Measurements from ENCODE around the gene MARCHF9. TPM values are rescaled to one million over a fixed set of nuclear protein-coding genes. Genes with fewer than 3 reads are reported as not detected.

MARCHF9 gene
- total RNA-seq, 1 donor from 2014 or later, result 34.3 TPM

DNA sequence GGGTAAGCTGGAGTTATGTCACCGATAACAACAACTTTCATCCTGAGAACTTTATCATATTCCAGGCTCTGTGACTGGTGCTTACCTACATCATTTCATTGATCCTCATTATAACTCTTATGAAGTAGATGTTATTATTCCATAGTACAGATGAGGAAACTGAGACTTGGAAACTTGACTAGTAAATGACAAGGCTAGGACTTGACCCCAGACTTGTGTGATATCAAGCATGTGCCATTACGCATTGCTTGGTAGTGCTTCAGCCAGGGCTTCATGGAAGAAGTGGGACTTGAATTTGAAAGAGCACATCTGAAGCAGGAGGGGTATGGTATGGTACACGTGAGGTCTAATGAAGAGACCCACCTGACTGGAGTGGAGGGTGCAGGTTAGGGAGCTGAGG is 51.8 kb downstream of the MARCHF9 start:
- no peaks in the 10 kb centered on the region for H3K4me1 Mint-ChIP-seq (ENCODE audit: low read depth)
- H3K9me3 Mint-ChIP-seq (ENCODE audit: low read depth), result no peaks in the 10 kb centered on the region
- TF ChIP-seq, protein P1, sequence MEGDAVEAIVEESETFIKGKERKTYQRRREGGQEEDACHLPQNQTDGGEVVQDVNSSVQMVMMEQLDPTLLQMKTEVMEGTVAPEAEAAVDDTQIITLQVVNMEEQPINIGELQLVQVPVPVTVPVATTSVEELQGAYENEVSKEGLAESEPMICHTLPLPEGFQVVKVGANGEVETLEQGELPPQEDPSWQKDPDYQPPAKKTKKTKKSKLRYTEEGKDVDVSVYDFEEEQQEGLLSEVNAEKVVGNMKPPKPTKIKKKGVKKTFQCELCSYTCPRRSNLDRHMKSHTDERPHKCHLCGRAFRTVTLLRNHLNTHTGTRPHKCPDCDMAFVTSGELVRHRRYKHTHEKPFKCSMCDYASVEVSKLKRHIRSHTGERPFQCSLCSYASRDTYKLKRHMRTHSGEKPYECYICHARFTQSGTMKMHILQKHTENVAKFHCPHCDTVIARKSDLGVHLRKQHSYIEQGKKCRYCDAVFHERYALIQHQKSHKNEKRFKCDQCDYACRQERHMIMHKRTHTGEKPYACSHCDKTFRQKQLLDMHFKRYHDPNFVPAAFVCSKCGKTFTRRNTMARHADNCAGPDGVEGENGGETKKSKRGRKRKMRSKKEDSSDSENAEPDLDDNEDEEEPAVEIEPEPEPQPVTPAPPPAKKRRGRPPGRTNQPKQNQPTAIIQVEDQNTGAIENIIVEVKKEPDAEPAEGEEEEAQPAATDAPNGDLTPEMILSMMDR (IDR thresholded peaks at IDR 0.05; ENCODE audit: unreplicated experiment), result no peak
- H3K4me3 Mint-ChIP-seq (ENCODE audit: low read depth), result no peak overlapping the region
- DNase-seq (ENCODE audit: low spot score, unreplicated experiment), result no peak
- H3K36me3 Mint-ChIP-seq (ENCODE audit: insufficient read depth), result peaks cover 4% of the 10 kb centered on the region
- no peak overlapping the region for H3K27ac Mint-ChIP-seq
- H3K27me3 Mint-ChIP-seq, result no peaks in the 10 kb centered on the region

DNA sequence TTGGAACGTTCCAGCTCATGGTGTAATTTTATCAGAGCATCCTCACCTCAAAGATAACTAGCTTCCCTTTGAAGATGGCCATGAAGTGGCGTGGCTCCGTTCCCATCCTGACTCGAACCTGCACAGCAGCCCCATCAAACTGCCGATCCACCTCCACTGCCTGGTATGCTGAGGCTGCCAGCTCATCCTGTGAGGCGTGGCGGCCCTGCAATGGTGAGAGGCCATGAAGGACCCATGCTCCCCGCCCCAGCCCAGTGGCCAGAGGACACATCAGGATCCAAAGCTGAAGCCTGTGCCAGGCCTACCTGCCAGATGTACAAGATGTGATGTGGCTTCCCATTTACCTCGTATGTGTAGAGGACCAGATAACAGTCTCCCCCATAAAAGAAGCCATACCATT is 52.4 kb downstream of the MARCHF9 start:
- no peaks in the 10 kb centered on the region for H3K4me1 Mint-ChIP-seq (ENCODE audit: low read depth)
- no peaks in the 10 kb centered on the region for H3K27me3 Mint-ChIP-seq
- H3K36me3 Mint-ChIP-seq (ENCODE audit: insufficient read depth), result peaks cover 6% of the 10 kb centered on the region
- DNase-seq (ENCODE audit: low spot score, unreplicated experiment), result no peak
- TF ChIP-seq, protein P1 (IDR thresholded peaks at IDR 0.05; ENCODE audit: unreplicated experiment), result no peak
- H3K9me3 Mint-ChIP-seq (ENCODE audit: low read depth), result no peaks in the 10 kb centered on the region
- no peak overlapping the region for H3K4me3 Mint-ChIP-seq (ENCODE audit: low read depth)
- H3K27ac Mint-ChIP-seq, result no peak overlapping the region

DNA sequence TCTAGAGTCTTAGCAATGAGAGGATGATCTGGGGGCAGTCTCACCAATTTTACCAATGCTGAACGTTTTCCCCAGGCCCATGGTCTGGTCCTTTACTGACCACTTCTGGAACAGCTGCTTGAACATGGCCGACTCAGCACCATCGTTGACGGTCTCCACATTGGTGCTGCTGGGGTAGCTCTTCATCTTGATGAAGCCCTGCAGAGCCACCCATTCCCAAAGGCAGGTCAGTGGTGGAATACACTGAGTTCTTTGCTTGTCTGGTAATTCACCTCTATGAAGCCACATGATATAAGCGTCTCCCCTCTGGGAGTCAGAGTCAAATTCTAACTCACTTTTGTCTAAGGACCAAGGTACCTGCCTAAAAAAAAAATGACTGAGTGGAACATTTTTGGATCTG is 53.4 kb downstream of the MARCHF9 start:
- TF ChIP-seq, protein P1 (IDR thresholded peaks at IDR 0.05; ENCODE audit: unreplicated experiment), result no peak
- DNase-seq (ENCODE audit: low spot score, unreplicated experiment), result no peak

DNA sequence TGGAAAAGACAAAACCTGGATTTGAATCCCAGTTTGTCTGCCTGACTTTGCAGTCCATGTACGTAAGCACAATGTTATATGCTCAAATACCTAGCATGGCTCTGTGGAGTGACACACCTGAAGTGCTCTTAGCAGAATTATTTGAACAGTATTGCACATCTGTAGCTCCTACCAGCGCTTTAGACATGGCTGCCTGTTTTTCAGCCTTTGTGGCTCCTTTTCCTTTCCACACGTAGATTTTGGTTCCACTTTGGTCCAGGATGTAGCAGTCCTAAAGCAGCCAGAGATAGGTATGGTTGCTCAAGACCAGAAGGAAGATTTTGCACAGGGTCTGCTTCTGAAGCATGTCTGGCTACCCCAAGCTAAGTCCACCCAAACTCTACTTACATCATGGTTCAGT is 54.5 kb downstream of the MARCHF9 start:
- no peaks in the 10 kb centered on the region for H3K9me3 Mint-ChIP-seq (ENCODE audit: low read depth)
- H3K4me3 Mint-ChIP-seq (ENCODE audit: low read depth), result no peak overlapping the region
- TF ChIP-seq, protein P1 (IDR thresholded peaks at IDR 0.05; ENCODE audit: unreplicated experiment), result no peak
- H3K27me3 Mint-ChIP-seq, result no peaks in the 10 kb centered on the region
- H3K4me1 Mint-ChIP-seq (ENCODE audit: low read depth), result no peaks in the 10 kb centered on the region
- no peak for DNase-seq (ENCODE audit: low spot score, unreplicated experiment)
- H3K36me3 Mint-ChIP-seq (ENCODE audit: insufficient read depth), result peaks cover 4% of the 10 kb centered on the region
- no peak overlapping the region for H3K27ac Mint-ChIP-seq

More for the DNA sequence above, 53.4 kb downstream of the MARCHF9 start:
- Mint-ChIP-seq H3K27me3 (no peaks in the 10 kb centered on the region), H3K4me3 (ENCODE audit: low read depth) (no peak overlapping the region), H3K36me3 (ENCODE audit: insufficient read depth) (peaks cover 6% of the 10 kb centered on the region), H3K27ac (no peak overlapping the region), H3K4me1 (ENCODE audit: low read depth) (no peaks in the 10 kb centered on the region), H3K9me3 (ENCODE audit: low read depth) (no peaks in the 10 kb centered on the region)

Small RNA genes lying within 50 kb of the gene (microRNA-seq; reads per million reads assigned to microRNA genes)
- gene MIR6759 (ENCODE audit: borderline number of aligned reads, unreplicated experiment), result not detected

Other genes with a start within 250 kb of the MARCHF9 start
- gene DDIT3, start 234.6 kb upstream of the MARCHF9 start, total RNA-seq, result 15.7 and 18.5 TPM in 2 replicates
- gene MBD6, start 232.3 kb upstream of the MARCHF9 start, total RNA-seq, result 158 and 159 TPM in 2 replicates
- 144 and 153 TPM in 2 replicates for gene DCTN2, start 207.9 kb upstream of the MARCHF9 start, total RNA-seq
- gene KIF5A, start 205.1 kb upstream of the MARCHF9 start, total RNA-seq, result 2.5 and 2.8 TPM in 2 replicates
- 38.4 and 39.0 TPM in 2 replicates for gene PIP4K2C, start 163.9 kb upstream of the MARCHF9 start, total RNA-seq
- gene DTX3, start 150.3 kb upstream of the MARCHF9 start, total RNA-seq, result 79.9 and 83.0 TPM in 2 replicates
- 17.0 and 18.4 TPM in 2 replicates for gene ARHGEF25, start 143.7 kb upstream of the MARCHF9 start, total RNA-seq
- 0.73 and 1.1 TPM in 2 replicates for gene B4GALNT1, start 121.9 kb upstream of the MARCHF9 start, total RNA-seq
- 197 and 204 TPM in 2 replicates for gene OS9, start 61.0 kb upstream of the MARCHF9 start, total RNA-seq
- 0.29 TPM in 2 replicates for gene AGAP2, start 16.4 kb upstream of the MARCHF9 start, total RNA-seq
- 24.2 and 31.3 TPM in 2 replicates for gene TSPAN31, start 10.1 kb upstream of the MARCHF9 start, total RNA-seq
- 194 and 208 TPM in 2 replicates for gene CDK4, start 2.8 kb upstream of the MARCHF9 start, total RNA-seq
- gene CYP27B1, start 12.0 kb downstream of the MARCHF9 start, total RNA-seq, result 2.0 and 2.5 TPM in 2 replicates
- gene METTL1, start 17.0 kb downstream of the MARCHF9 start, total RNA-seq, result 23.3 and 27.5 TPM in 2 replicates
- gene EEF1AKMT3, start 17.5 kb downstream of the MARCHF9 start, total RNA-seq, result 5.6 and 6.7 TPM in 2 replicates
- gene TSFM, start 27.7 kb downstream of the MARCHF9 start, total RNA-seq, result 25.7 and 30.0 TPM in 2 replicates
- gene AVIL, start 63.6 kb downstream of the MARCHF9 start, total RNA-seq, result 3.9 and 4.4 TPM in 2 replicates
- gene CTDSP2, start 91.6 kb downstream of the MARCHF9 start, total RNA-seq, result 134 and 145 TPM in 2 replicates
- gene ATP23, start 186.5 kb downstream of the MARCHF9 start, total RNA-seq, result 6.0 and 6.6 TPM in 2 replicates